Measurements from ENCODE around the gene RTBDN. TPM values are rescaled to one million over a fixed set of nuclear protein-coding genes. Genes with fewer than 3 reads are reported as not detected.

The RTBDN gene
- total RNA-seq, 6 experiments from 2014 or later, result not detected

DNA sequence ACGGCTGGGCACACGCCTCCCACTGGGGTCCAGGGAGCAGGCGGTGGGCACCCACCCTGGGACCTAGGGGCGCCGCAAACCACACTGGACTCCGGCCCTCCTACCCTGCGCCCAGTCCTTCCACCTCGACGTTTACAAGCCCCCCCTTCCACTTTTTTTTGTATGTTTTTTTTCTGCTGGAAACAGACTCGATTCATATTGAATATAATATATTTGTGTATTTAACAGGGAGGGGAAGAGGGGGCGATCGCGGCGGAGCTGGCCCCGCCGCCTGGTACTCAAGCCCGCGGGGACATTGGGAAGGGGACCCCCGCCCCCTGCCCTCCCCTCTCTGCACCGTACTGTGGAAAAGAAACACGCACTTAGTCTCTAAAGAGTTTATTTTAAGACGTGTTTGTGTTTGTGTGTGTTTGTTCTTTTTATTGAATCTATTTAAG, 41.5 kb downstream of the RTBDN start:
- H3K4me3 Mint-ChIP-seq, result peak overlapping the region; percentile 94
- peaks cover 44% of the 10 kb centered on the region for H3K27me3 Mint-ChIP-seq (ENCODE audit: insufficient read depth)
- no peak for DNase-seq
- peaks cover 4% of the 10 kb centered on the region; the same call in 1 of the 2 replicates for H3K9me3 Mint-ChIP-seq
- peaks cover 47% of the 10 kb centered on the region for H3K4me1 Mint-ChIP-seq (ENCODE audit: low read depth)
- TF ChIP-seq, protein P1, sequence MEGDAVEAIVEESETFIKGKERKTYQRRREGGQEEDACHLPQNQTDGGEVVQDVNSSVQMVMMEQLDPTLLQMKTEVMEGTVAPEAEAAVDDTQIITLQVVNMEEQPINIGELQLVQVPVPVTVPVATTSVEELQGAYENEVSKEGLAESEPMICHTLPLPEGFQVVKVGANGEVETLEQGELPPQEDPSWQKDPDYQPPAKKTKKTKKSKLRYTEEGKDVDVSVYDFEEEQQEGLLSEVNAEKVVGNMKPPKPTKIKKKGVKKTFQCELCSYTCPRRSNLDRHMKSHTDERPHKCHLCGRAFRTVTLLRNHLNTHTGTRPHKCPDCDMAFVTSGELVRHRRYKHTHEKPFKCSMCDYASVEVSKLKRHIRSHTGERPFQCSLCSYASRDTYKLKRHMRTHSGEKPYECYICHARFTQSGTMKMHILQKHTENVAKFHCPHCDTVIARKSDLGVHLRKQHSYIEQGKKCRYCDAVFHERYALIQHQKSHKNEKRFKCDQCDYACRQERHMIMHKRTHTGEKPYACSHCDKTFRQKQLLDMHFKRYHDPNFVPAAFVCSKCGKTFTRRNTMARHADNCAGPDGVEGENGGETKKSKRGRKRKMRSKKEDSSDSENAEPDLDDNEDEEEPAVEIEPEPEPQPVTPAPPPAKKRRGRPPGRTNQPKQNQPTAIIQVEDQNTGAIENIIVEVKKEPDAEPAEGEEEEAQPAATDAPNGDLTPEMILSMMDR (IDR thresholded peaks at IDR 0.05), result no peak
- peaks cover 4% of the 10 kb centered on the region for H3K36me3 Mint-ChIP-seq (ENCODE audit: low read depth)
- H3K27ac Mint-ChIP-seq, result peak overlapping the region; percentile 94

DNA sequence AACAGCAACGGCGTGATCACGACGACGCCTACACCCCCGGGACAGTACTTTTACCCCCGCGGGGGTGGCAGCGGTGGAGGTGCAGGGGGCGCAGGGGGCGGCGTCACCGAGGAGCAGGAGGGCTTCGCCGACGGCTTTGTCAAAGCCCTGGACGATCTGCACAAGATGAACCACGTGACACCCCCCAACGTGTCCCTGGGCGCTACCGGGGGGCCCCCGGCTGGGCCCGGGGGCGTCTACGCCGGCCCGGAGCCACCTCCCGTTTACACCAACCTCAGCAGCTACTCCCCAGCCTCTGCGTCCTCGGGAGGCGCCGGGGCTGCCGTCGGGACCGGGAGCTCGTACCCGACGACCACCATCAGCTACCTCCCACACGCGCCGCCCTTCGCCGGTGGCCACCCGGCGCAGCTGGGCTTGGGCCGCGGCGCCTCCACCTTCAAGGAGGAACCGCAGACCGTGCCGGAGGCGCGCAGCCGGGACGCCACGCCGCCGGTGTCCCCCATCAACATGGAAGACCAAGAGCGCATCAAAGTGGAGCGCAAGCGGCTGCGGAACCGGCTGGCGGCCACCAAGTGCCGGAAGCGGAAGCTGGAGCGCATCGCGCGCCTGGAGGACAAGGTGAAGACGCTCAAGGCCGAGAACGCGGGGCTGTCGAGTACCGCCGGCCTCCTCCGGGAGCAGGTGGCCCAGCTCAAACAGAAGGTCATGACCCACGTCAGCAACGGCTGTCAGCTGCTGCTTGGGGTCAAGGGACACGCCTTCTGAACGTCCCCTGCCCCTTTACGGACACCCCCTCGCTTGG, 42.1 kb downstream of the RTBDN start:
- DNase-seq, result no peak
- peaks cover 4% of the 10 kb centered on the region for H3K36me3 Mint-ChIP-seq (ENCODE audit: low read depth)
- TF ChIP-seq, protein P1 (IDR thresholded peaks at IDR 0.05), result no peak
- peaks cover 44% of the 10 kb centered on the region for H3K27me3 Mint-ChIP-seq (ENCODE audit: insufficient read depth)
- H3K4me1 Mint-ChIP-seq (ENCODE audit: low read depth), result peaks cover 47% of the 10 kb centered on the region
- peak overlapping the region; percentile 94 for H3K27ac Mint-ChIP-seq
- peak overlapping the region; percentile 94 for H3K4me3 Mint-ChIP-seq
- H3K9me3 Mint-ChIP-seq, result peaks cover 4% of the 10 kb centered on the region; the same call in 1 of the 2 replicates

DNA sequence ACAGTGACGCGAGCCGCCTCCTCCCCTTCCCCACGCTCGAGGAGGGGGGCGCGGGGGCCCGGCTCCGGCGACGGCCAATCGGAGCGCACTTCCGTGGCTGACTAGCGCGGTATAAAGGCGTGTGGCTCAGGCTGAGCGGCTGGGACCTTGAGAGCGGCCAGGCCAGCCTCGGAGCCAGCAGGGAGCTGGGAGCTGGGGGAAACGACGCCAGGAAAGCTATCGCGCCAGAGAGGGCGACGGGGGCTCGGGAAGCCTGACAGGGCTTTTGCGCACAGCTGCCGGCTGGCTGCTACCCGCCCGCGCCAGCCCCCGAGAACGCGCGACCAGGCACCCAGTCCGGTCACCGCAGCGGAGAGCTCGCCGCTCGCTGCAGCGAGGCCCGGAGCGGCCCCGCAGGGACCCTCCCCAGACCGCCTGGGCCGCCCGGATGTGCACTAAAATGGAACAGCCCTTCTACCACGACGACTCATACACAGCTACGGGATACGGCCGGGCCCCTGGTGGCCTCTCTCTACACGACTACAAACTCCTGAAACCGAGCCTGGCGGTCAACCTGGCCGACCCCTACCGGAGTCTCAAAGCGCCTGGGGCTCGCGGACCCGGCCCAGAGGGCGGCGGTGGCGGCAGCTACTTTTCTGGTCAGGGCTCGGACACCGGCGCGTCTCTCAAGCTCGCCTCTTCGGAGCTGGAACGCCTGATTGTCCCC, 42.9 kb downstream of the RTBDN start, which contains the start of gene JUNB:
Gene JUNB, plus strand, starts transcription at position 142 of the 706 bp plus-strand sequence. Its CDS starts 286 bp downstream, at position 428.
- Mint-ChIP-seq H3K27ac (peak within 1 kb of the TSS; percentile 94), H3K9me3 (peaks cover 4% of the 10 kb centered on the region; the same call in 1 of the 2 replicates), H3K4me1 (ENCODE audit: low read depth) (peaks cover 44% of the 10 kb centered on the region), H3K4me3 (peak within 1 kb of the TSS; percentile 94), H3K36me3 (ENCODE audit: low read depth) (peaks cover 4% of the 10 kb centered on the region), H3K27me3 (ENCODE audit: insufficient read depth) (peaks cover 44% of the 10 kb centered on the region)
- TF ChIP-seq, protein P1 (IDR thresholded peaks at IDR 0.05), result peak; percentile 42
- peak; percentile 97 for DNase-seq

DNA sequence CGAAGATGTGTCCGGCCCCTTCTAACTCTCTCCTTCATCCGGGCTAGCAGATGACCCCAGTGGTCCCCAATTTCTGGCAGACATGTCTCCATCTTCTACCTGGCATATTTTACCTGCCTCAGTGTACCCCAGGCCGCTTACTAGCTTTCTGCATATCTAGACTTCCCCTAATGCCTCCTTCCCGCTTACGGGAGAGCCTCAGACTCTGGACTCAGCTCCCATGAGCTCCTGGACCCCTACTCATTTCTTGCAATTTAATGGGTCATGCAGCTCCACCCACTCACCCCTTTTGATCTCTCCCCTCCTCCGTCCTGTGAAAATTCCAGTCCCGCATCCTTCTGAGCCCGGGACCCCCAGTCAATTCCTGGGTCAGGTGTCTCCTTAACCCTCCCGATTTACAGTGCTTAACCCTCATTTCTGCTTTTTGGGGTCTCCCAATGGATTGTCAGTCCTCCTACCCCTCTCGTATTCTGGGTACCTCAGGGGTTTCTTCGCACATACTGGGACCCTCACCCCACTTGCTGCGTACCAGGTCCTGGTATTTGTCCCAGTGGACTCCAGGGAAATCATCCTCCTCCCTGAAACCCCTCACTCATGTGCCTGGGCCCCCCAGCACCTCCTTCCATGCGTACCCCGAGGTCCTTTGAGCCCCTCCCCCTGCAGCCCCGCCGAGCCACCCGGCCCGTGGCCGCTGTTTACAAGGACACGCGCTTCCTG, 43.6 kb downstream of the RTBDN start:
- H3K4me1 Mint-ChIP-seq (ENCODE audit: low read depth), result peaks cover 37% of the 10 kb centered on the region
- H3K4me3 Mint-ChIP-seq, result peak overlapping the region; percentile 94
- TF ChIP-seq, protein P1 (IDR thresholded peaks at IDR 0.05), result no peak
- peaks cover 4% of the 10 kb centered on the region; the same call in 1 of the 2 replicates for H3K9me3 Mint-ChIP-seq
- peak overlapping the region; percentile 94 for H3K27ac Mint-ChIP-seq
- no peak for DNase-seq
- peaks cover 37% of the 10 kb centered on the region for H3K27me3 Mint-ChIP-seq (ENCODE audit: insufficient read depth)
- H3K36me3 Mint-ChIP-seq (ENCODE audit: low read depth), result peaks cover 4% of the 10 kb centered on the region
